KOPT-K1 (cell line): Measurements from ENCODE around the gene RPS6KB1.
"Not testable (repeated sequence)": the region's sequence is repeated elsewhere in the genome, so short reads cannot be mapped to it uniquely, and the experiment has no call there.

ENCODE experiments used
- H3K27ac ChIP-seq: fragments of 200-600 bp; sonication (generic); 2 replicates; pipeline ENCODE4 v1.5.1; 2016; ENCODE audit warnings: antibody characterized with exemption, mild to moderate bottlenecking, low read depth, low read length; ENCODE audit not compliant: poor library complexity, severe bottlenecking
- H3K36me3 ChIP-seq: fragments of 200-600 bp; sonication (generic); 2 replicates; pipeline ENCODE4 v1.5.1; 2017; ENCODE audit warnings: antibody characterized with exemption, mild to moderate bottlenecking, low read length, moderate library complexity; ENCODE audit not compliant: insufficient read depth
- H3K9me3 ChIP-seq: fragments of 200-600 bp; sonication (generic); 2 replicates; pipeline ENCODE4 v1.5.1; 2017; ENCODE audit warnings: antibody characterized with exemption, low read length, mild to moderate bottlenecking; ENCODE audit not compliant: insufficient read depth, poor library complexity, severe bottlenecking

The RPS6KB1 gene

DNA sequence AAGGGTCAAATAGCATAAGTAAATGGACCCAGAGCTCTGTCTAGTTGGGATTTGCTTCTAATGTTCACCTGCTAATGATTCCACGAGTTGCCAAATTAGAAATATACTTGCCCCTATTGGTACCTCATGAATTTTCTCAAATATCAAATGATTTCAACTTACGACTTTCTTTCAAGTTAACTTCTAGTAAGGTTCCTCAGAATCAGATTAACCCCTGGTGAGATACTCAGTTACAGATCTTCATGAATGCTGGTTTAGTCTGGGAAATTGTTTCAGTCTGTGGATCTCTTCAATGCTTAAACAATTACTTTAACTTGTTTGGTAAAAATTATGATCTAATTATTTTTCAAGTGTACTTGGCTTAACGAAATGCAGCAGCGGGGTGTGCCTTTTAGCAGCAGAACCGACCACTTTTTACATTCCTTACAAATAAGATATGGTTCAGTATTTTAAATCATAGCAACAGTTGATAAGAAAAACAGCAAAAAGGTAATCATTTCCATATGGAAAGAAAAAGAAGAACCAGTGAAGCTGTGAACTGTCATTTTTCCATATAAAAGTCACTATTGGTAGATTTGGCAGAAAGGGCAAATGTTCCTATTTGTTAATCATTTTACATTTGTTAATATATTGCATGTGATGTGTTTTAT is 34.6 kb upstream of the RPS6KB1 start:
- no peaks in the 10 kb centered on the region for H3K9me3 ChIP-seq
- no peak overlapping the region for H3K27ac ChIP-seq
- peaks cover 20% of the 10 kb centered on the region for H3K36me3 ChIP-seq

DNA sequence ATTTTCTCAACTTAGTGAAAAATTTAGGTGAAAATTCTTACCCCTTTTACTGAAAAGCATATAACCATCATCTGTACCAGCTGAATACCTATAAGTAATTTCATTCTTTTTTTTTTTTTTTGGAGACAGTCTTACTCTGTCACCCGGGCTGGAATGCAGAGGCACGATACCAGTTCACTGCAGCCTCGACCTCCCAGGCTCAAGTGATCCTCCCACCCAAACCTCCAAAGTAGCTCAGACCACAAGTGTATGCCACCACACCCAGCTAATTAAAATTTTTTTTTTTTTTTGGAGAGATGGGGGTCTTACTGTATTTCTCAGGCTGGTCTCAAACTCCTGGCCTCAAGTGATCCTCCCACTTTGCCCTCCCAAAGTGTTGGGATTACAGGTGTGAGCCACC is 34.0 kb upstream of the RPS6KB1 start:
- Histone ChIP-seq H3K9me3 (no peaks in the 10 kb centered on the region), H3K36me3 (peaks cover 27% of the 10 kb centered on the region), H3K27ac (no peak overlapping the region)

DNA sequence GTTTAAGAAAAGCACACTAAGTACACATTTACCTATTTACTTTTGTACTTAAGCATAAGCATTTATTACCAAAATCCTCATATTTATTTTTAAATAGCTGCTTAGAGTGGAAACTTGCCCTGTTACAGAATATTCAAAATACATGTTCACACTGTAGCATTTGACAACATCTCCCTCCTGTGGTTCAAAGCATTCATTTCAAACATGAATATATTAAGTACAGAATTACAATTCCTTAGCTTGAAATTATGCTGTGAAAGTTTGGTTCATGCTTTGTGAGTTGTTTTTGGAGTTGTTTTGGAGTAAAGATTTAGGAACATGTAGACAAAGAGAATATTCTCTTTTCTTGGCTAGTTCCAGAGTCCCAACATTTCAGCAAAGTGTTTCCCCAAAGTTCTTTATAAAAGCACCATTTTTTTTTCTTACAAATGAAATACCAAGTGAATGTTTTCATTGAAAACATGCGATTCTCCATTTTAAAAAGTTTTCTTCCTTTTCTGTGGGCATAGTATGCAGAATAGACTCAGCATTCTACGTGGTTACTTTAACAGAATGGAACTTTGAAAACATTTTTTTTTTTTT is 33.4 kb upstream of the RPS6KB1 start:
- no peak overlapping the region for H3K27ac ChIP-seq

DNA sequence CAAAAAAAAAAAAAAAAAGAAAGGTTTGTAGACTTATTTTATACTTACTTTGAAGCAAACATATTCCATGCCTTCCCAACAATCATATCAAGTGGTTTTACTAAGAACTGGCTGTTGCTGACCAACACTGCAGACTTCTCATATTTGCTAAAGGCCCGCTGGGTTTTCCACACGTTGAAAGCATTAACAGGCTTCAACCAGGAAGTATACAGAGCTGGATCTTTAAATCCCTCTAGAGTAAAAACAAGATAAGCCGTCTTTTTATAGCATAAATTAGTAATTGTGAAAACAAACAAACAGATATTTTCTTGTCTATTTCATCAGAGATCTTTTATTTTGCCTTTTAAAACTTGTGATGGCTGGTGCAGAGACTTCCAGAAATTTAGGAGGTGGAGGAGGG is 29.3 kb upstream of the RPS6KB1 start:
- H3K36me3 ChIP-seq: peaks cover 40% of the 10 kb centered on the region
- no peak overlapping the region for H3K27ac ChIP-seq

More for the DNA sequence above, 33.4 kb upstream of the RPS6KB1 start:
- H3K36me3 ChIP-seq: peaks cover 32% of the 10 kb centered on the region
- no peaks in the 10 kb centered on the region for H3K9me3 ChIP-seq

DNA sequence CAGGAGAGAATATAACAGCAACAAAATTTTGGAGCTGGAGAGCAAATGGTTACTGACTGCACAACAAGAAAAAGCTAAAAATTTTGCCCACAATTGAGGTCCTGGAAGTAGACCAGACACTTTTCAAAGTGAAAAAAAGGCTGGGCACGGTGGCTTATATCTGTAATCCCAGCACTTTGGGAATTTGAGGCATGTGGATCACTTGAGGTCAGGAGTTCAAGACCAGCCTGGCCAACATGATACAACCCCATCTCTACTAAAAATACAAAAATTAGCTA is 23.0 kb upstream of the RPS6KB1 start:
- no peak overlapping the region for H3K27ac ChIP-seq
- H3K9me3 ChIP-seq: no peaks in the 10 kb centered on the region
- H3K36me3 ChIP-seq: peaks cover 39% of the 10 kb centered on the region

More for the DNA sequence above, 29.3 kb upstream of the RPS6KB1 start:
- no peaks in the 10 kb centered on the region for H3K9me3 ChIP-seq

DNA sequence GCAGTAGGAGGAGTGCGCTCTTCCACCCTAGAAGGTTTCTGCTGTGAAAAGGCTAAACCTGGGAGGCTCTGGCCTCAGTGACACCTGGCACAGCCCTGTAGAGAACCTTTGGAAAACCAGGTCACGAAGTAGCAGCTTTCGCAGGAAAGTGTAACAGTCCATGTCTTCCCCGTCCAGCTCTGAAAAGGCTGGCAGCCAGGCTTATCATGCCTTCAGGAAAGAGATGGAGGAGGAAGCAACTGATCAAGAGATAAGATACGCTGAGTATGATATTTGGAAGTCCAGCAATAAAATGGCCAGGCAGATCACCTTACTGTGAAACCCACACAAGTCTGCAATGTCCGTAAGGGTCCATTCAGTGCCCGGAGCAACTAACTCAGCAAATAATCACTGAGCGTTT is 22.4 kb upstream of the RPS6KB1 start:
- Histone ChIP-seq H3K9me3 (no peaks in the 10 kb centered on the region), H3K36me3 (peaks cover 40% of the 10 kb centered on the region), H3K27ac (no peak overlapping the region)

DNA sequence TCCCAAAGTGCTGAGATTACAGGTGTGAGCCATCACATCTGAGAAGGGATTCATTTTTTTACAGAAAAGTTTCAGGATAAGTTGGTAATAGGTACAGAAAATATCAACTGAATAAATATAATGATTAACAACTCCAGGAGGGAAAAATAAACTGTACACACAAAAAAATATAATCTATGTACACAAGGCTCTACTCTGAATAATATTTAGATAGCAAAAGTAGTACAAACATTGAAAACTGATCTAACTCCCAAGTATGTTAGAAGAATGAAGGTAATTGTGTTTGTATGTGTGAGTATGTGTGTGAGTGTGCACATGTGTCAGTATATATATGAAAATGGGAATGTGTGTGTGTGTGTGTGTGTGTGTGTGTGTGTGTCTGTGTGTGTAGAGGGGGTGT is 20.6 kb upstream of the RPS6KB1 start:
- Histone ChIP-seq H3K36me3 (peaks cover 59% of the 10 kb centered on the region), H3K9me3 (no peaks in the 10 kb centered on the region), H3K27ac (no peak overlapping the region)

DNA sequence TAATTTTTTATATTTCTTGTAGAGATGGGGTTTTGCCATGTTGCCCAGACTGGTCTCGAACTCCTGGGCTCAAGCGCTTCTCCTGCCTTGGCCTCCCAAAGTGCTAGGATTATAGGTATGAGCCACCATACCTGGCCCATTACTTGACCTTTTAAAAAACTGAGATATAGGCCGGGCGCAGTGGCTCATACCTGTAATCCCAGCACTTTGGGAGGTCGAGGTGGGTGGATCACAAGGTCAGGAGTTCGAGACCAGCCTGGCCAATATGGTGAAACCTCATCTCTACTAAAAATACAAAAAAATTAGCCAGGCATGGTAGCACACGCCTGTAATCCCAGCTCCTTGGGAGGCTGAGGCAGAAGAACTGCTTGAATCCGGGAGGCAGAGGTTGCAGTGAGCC is 19.5 kb upstream of the RPS6KB1 start:
- not testable (repeated sequence) for H3K27ac ChIP-seq, H3K9me3 ChIP-seq
- H3K36me3 ChIP-seq: peaks cover 70% of the 10 kb centered on the region

DNA sequence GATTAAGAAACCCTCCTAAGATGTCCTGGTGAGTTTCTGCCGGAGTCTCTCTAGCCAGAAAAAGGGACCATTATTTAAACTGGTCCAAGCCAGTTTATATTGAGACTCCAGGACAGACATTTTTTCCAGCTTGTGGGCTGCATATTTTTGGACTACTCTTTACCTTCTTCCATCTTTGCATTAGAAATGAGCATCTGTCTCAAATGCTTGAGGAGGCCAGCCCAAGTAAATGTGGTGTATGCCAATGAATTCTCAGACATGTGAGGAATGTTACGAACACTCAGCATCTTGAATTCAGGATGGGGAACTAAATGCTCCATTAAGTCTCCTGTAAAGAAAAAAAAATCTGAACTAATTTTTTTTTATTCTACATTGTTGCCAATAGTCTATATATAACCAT is 18.5 kb upstream of the RPS6KB1 start:
- Histone ChIP-seq H3K36me3 (peaks cover 79% of the 10 kb centered on the region), H3K9me3 (no peaks in the 10 kb centered on the region), H3K27ac (no peak overlapping the region)

DNA sequence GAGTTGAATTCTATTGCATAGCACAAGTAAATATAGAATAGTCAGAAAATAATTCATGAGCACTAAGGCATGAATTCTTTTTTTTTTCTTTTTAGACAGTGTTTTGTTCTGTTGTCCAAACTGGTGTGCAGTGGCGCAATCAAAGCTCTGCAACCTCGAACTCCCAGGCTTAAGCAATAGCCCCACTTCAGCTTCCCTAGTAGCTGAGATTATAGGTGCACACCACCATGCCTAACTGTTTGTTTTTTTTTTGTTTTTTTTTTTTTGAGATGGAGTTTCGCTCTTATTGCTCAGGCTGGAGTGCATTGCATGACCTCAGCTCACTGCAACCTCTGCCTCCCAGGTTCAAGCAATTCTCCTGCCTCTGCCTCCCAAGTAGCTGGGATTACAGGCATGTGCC is 16.8 kb upstream of the RPS6KB1 start:
- H3K36me3 ChIP-seq: peaks cover 83% of the 10 kb centered on the region
- no peaks in the 10 kb centered on the region for H3K9me3 ChIP-seq
- no peak overlapping the region for H3K27ac ChIP-seq

DNA sequence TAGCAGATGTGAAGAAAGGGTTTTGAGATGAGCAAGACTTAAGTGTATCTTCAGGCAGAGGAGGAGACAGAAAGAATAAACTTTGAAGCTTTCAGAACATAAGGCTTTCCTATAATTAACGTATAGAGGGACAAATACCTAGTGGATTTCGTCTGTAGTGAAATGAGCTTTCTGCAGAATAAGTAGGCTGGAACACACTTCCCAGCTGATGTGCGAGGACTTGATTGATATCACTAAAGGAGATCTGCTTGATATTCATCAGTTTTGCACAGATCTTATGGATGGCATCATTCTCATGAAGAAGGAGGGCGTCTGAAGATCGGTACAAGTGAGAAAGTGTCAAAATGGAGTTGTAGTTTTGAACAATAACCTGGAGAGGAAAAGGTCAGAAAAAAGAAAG is 15.0 kb upstream of the RPS6KB1 start:
- no peaks in the 10 kb centered on the region for H3K9me3 ChIP-seq
- peaks cover 86% of the 10 kb centered on the region for H3K36me3 ChIP-seq
- no peak overlapping the region for H3K27ac ChIP-seq

DNA sequence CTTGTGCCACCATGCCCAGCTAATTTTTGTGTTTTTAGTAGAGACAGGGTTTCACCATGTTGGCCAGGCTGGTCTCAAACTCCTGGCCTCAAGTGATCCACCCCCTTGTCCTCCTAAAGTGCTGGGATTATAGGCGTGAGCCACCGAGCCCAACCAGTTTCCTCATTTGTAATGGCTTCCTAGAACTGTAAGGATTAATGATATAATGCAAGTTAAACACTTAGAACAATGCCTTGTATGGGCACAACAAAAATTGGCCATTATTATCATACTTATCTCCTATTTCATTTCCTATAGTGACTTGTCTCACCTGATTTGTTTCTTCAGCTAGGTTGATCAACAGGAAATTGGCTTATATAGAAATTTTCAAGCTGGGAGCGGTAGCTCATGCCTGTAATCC is 14.3 kb upstream of the RPS6KB1 start:
- H3K27ac ChIP-seq: no peak overlapping the region
- H3K36me3 ChIP-seq: peaks cover 85% of the 10 kb centered on the region
- H3K9me3 ChIP-seq: no peaks in the 10 kb centered on the region

DNA sequence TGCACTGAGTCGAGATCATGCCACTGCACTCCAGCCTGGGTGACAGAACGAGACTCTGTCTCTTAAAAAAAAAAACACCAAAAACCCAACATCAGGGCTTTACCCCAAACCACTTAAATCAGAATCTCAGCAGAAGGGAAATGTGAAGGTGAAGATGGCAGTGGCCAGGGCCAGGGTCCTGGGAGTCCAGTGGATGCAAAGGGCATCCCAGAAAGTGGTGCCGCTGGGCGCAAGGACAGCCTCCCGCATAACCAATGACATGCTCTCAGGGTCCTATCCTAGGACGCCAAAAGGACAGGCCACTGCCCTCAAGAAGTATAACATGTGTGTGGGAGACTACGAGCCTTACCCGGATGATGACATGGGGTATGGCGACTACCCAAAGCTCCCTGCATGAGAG is 8.1 kb upstream of the RPS6KB1 start:
- Histone ChIP-seq H3K9me3 (no peaks in the 10 kb centered on the region), H3K27ac (no peak overlapping the region), H3K36me3 (peaks cover 78% of the 10 kb centered on the region)

DNA sequence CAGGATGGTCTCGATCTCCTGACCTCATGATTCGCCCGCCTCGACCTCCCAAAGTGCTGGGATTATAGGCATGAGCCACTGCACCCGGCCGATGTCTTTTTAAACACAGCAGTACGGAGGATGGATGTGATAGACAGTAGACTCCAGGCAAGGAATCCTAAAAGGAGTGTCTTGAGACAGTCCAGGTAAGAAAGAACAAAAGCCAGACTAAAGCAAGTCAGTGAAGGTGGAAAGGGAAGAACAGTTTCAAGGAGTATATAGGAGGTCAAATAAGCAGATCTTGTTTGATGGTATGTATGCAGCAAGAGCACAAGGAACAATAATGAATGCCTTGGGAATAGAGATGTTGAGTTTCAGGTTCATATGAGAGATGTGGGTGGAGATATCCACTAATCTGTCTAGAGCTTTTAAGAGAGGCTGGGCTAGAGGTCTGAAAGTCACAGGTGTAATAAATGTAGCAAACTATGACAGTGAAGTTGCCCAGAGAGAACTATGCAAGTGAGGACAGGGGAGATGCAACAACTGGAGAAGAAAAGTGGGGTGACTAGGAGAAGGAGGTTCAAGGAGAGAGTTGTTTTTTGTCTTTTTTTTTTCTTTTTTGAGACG is 4.7 kb upstream of the RPS6KB1 start:
- Histone ChIP-seq H3K27ac (no peak overlapping the region), H3K36me3 (peaks cover 59% of the 10 kb centered on the region), H3K9me3 (no peaks in the 10 kb centered on the region)

DNA sequence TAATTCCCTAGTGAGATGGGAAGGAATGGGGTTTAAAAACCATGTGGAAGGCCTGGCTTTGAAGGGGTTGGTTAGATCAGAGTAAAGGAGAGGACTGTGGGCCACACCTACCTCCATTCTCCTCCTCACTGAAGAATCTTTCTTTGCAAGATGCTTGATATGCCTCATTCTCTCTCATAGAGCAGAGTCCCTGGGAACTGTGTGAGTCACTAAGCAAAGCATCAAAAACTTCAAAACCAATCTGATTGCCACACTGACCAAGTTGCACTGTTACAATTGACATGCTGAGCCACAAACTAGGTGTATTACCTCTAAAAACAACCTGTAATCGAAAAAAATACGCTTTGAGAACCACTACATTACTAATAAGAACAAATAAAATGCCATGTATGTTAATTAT is 2.2 kb upstream of the RPS6KB1 start:
- Histone ChIP-seq H3K27ac (no peak overlapping the region), H3K36me3 (peaks cover 38% of the 10 kb centered on the region), H3K9me3 (no peaks in the 10 kb centered on the region)

DNA sequence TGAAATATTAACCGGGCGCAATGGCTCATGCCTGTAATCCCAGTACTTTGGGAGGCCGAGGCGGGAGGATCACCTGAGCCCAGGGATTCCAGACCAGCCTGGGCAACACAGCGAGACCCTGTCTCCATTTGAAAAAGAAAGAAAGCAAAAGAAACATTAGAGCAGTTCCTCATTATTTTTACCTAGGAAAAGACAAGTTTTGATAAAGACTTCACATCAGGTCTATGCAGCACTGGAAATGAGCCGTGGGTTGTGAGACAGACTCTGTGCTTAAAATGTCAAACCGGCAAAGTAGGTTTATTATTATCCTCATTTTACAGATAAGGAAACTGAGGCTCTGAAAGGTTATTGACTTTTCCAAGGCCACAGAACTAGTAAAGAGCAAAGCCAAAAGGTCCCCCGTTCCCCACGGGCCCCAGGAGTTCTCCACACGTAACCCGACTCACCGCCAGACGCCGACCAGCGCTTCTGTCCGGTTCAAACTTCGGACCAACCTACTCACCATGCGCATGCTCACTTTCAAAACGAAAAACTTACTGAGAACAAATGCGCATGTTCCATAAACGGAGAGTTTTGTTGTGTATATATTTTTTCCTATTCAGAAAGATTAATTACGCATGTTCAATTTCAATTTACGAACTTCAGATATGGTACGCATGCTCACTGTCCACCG is 534 bp upstream of the RPS6KB1 start:
- H3K27ac ChIP-seq: peak overlapping the region; percentile 80

More for the DNA sequence above, 534 bp upstream of the RPS6KB1 start:
- peaks cover 40% of the 10 kb centered on the region for H3K36me3 ChIP-seq
- no peaks in the 10 kb centered on the region for H3K9me3 ChIP-seq
